ENCODE measurements around the gene LGALS9.

The LGALS9 gene

GRCh38 chr17:27630607-27631410 lies at the start of gene LGALS9:
TSS of gene LGALS9 (plus strand) at chr17:27631188. CDS start at chr17:27631266, 78 bp downstream.
- DNase-seq (ENCODE audit: low read depth in 2 of 2, low spot score in 1 of 2) = peak in 1 of 2 donors; percentile 9

- DNase-seq (ENCODE audit: low read depth in 2 of 2, low spot score in 1 of 2) = no peak
Observed at GRCh38 chr17:27582696-27583095, 48.3 kb upstream of the LGALS9 start.

- no peak for DNase-seq (ENCODE audit: low read depth in 2 of 2, low spot score in 1 of 2)
Observed at GRCh38 chr17:27585153-27585681, 45.8 kb upstream of the LGALS9 start.

GRCh38 chr17:27585792-27586191 lies 45.2 kb upstream of the LGALS9 start:
- no peak for DNase-seq (ENCODE audit: low read depth in 2 of 2, low spot score in 1 of 2)

- no peak for DNase-seq (ENCODE audit: low read depth in 2 of 2, low spot score in 1 of 2)
Observed at GRCh38 chr17:27586203-27586721, 44.7 kb upstream of the LGALS9 start.

- no peak for DNase-seq (ENCODE audit: low read depth in 2 of 2, low spot score in 1 of 2)
Observed at GRCh38 chr17:27588354-27588753, 42.6 kb upstream of the LGALS9 start.

- DNase-seq (ENCODE audit: low read depth in 2 of 2, low spot score in 1 of 2) = no peak
Observed at GRCh38 chr17:27590864-27591263, 40.1 kb upstream of the LGALS9 start.

- DNase-seq (ENCODE audit: low read depth in 2 of 2, low spot score in 1 of 2) = no peak
Observed at GRCh38 chr17:27591986-27592385, 39.0 kb upstream of the LGALS9 start.

GRCh38 chr17:27593232-27593856 lies 37.6 kb upstream of the LGALS9 start:
- no peak for DNase-seq (ENCODE audit: low read depth in 2 of 2, low spot score in 1 of 2)

- DNase-seq (ENCODE audit: low read depth in 2 of 2, low spot score in 1 of 2) = no peak
Observed at GRCh38 chr17:27593857-27594255, 37.1 kb upstream of the LGALS9 start.

- no peak for DNase-seq (ENCODE audit: low read depth in 2 of 2, low spot score in 1 of 2)
Observed at GRCh38 chr17:27595208-27595607, 35.8 kb upstream of the LGALS9 start.

GRCh38 chr17:27596096-27596495 lies 34.9 kb upstream of the LGALS9 start:
- DNase-seq (ENCODE audit: low read depth in 2 of 2, low spot score in 1 of 2) = no peak

GRCh38 chr17:27596566-27597187 lies 34.3 kb upstream of the LGALS9 start:
- no peak for DNase-seq (ENCODE audit: low read depth in 2 of 2, low spot score in 1 of 2)

GRCh38 chr17:27597188-27597580 lies 33.8 kb upstream of the LGALS9 start:
- DNase-seq (ENCODE audit: low read depth in 2 of 2, low spot score in 1 of 2) = no peak

- DNase-seq (ENCODE audit: low read depth in 2 of 2, low spot score in 1 of 2) = no peak
Observed at GRCh38 chr17:27597783-27598320, 33.1 kb upstream of the LGALS9 start.

- no peak for DNase-seq (ENCODE audit: low read depth in 2 of 2, low spot score in 1 of 2)
Observed at GRCh38 chr17:27598337-27599050, 32.5 kb upstream of the LGALS9 start.

- DNase-seq (ENCODE audit: low read depth in 2 of 2, low spot score in 1 of 2) = no peak
Observed at GRCh38 chr17:27600471-27600870, 30.5 kb upstream of the LGALS9 start.

GRCh38 chr17:27601069-27601974 lies 29.7 kb upstream of the LGALS9 start:
- DNase-seq (ENCODE audit: low read depth in 2 of 2, low spot score in 1 of 2) = peak; percentile 66 to 77

- DNase-seq (ENCODE audit: low read depth in 2 of 2, low spot score in 1 of 2) = no peak
Observed at GRCh38 chr17:27601975-27602302, 29.0 kb upstream of the LGALS9 start.

Data from stimulated activated CD8-positive, alpha-beta memory T cell treated with anti-CD3 and anti-CD28 coated beads, Interleukin-4, amount 100 ng/mL, for 1 hour (primary cell).